NCI-H2196 treated with DMSO at 0.1 percent for 48 hours (cell line): ENCODE measurements around the gene VPS13D.
"Not testable (repeated sequence)": the region's sequence is repeated elsewhere in the genome, so short reads cannot be mapped to it uniquely, and the experiment has no call there.

ENCODE experiments used
- DNase-seq: peaks from one replicate; lab custom pipeline; 2025; ENCODE audit not compliant: unreplicated experiment; lab: John Stamatoyannopoulos, UW

The VPS13D gene

GRCh38 chr1:12444329-12444841 is 214.6 kb downstream of the VPS13D start:
- no peak for DNase-seq

- no peak for DNase-seq
Measured at GRCh38 chr1:12445257-12445656, 215.4 kb downstream of the VPS13D start.

GRCh38 chr1:12446593-12446992 is 216.8 kb downstream of the VPS13D start:
- no peak for DNase-seq

- no peak for DNase-seq
Measured at GRCh38 chr1:12447307-12447706, 217.5 kb downstream of the VPS13D start.

- no peak for DNase-seq
Measured at GRCh38 chr1:12447849-12448312, 218.1 kb downstream of the VPS13D start.

GRCh38 chr1:12448746-12449177 is 218.9 kb downstream of the VPS13D start:
- DNase-seq = no peak

- no peak for DNase-seq
Measured at GRCh38 chr1:12450090-12450755, 220.4 kb downstream of the VPS13D start.

GRCh38 chr1:12450756-12451559 is 221.1 kb downstream of the VPS13D start:
- no peak for DNase-seq

GRCh38 chr1:12451560-12451900 is 221.7 kb downstream of the VPS13D start:
- DNase-seq = no peak

- DNase-seq = no peak
Measured at GRCh38 chr1:12452262-12452661, 222.4 kb downstream of the VPS13D start.

GRCh38 chr1:12453400-12454343 is 223.8 kb downstream of the VPS13D start:
- no peak for DNase-seq

- DNase-seq = no peak
Measured at GRCh38 chr1:12454406-12455391, 224.9 kb downstream of the VPS13D start.

GRCh38 chr1:12456081-12456480 is 226.3 kb downstream of the VPS13D start:
- not testable (repeated sequence) for DNase-seq

- no peak for DNase-seq
Measured at GRCh38 chr1:12456979-12457378, 227.1 kb downstream of the VPS13D start.

GRCh38 chr1:12457771-12458170 is 227.9 kb downstream of the VPS13D start:
- no peak for DNase-seq

GRCh38 chr1:12458571-12458970 is 228.7 kb downstream of the VPS13D start:
- no peak for DNase-seq

- no peak for DNase-seq
Measured at GRCh38 chr1:12460121-12460520, 230.3 kb downstream of the VPS13D start.

- DNase-seq = no peak
Measured at GRCh38 chr1:12460911-12461621, 231.2 kb downstream of the VPS13D start.

GRCh38 chr1:12461754-12462153 is 231.9 kb downstream of the VPS13D start:
- no peak for DNase-seq
